KMS-11 (cell line): ENCODE data around the gene TAX1BP3.
"Not testable (repeated sequence)": the region's sequence is repeated elsewhere in the genome, so short reads cannot be mapped to it uniquely, and the experiment has no call there.

Experiments
- H2AFZ ChIP-seq: fragments of 200-600 bp; sonication (generic); 2 replicates; pipeline ENCODE4 v1.6.1; 2016; ENCODE audit warnings: antibody characterized with exemption, mixed run types, low read depth
- H3K27ac ChIP-seq: fragments of 200-600 bp; sonication (generic); 2 replicates; pipeline ENCODE4 v1.6.1; 2016; ENCODE audit warnings: mild to moderate bottlenecking, mixed run types
- H3K27me3 ChIP-seq: fragments of 200-600 bp; sonication (generic); 2 replicates; pipeline ENCODE4 v1.6.1; 2017; ENCODE audit warnings: mild to moderate bottlenecking, low read depth, mixed run types, moderate library complexity; ENCODE audit not compliant: insufficient read depth
- H3K36me3 ChIP-seq: fragments of 200-600 bp; sonication (generic); 2 replicates; pipeline ENCODE4 v1.6.1; 2017; ENCODE audit warnings: mild to moderate bottlenecking, mixed run types; ENCODE audit not compliant: insufficient read depth
- H3K4me1 ChIP-seq: fragments of 200-600 bp; sonication (generic); 2 replicates; pipeline ENCODE4 v1.6.1; 2016; ENCODE audit warnings: mild to moderate bottlenecking, low read depth, mixed run types; ENCODE audit not compliant: poor library complexity, severe bottlenecking
- H3K4me2 ChIP-seq: fragments of 200-600 bp; sonication (generic); 2 replicates; pipeline ENCODE4 v1.7.0; 2016; ENCODE audit warnings: mild to moderate bottlenecking, mixed run types
- H3K4me3 ChIP-seq: fragments of 200-600 bp; sonication (generic); IDR thresholded peaks from 2 replicates; pipeline ENCODE4 v1.6.1; 2017; ENCODE audit warnings: low read depth, low read length, mixed read lengths; ENCODE audit not compliant: insufficient read depth
- H3K79me2 ChIP-seq: fragments of 200-600 bp; sonication (generic); 2 replicates; pipeline ENCODE4 v1.6.1; 2016; ENCODE audit warnings: low read depth, mixed run types; ENCODE audit not compliant: insufficient read depth
- H3K9ac ChIP-seq: fragments of 200-600 bp; sonication (generic); 2 replicates; pipeline ENCODE4 v1.6.1; 2016; ENCODE audit warnings: mild to moderate bottlenecking, mixed run types
- H4K20me1 ChIP-seq: fragments of 200-600 bp; sonication (generic); 2 replicates; pipeline ENCODE4 v1.6.1; 2016; ENCODE audit warnings: mild to moderate bottlenecking, mixed run types; ENCODE audit not compliant: insufficient read depth
- CTCF ChIP-seq: fragments of 200-600 bp; sonication (generic); conservative IDR thresholded peaks from 2 replicates; pipeline ENCODE4 v1.6.1; 2017; ENCODE audit warnings: low read depth, mild to moderate bottlenecking, antibody characterized with exemption, low read length, moderate library complexity, mixed read lengths

The TAX1BP3 gene

GRCh38 chr17:3708366-3708765 is 40.0 kb upstream of the TAX1BP3 start:
- Histone ChIP-seq H3K4me1 (peaks cover 48% of the 10 kb centered on the region), H3K4me3 (no peak overlapping the region), H3K4me2 (no peak overlapping the region), H4K20me1 (no peaks in the 10 kb centered on the region), H3K36me3 (no peaks in the 10 kb centered on the region), H3K27ac (no peak overlapping the region), H3K9ac (no peak overlapping the region), H3K27me3 (no peaks in the 10 kb centered on the region), H3K79me2 (no peaks in the 10 kb centered on the region), H2AFZ (no peak overlapping the region)
- no peak for TF ChIP-seq CTCF

- not testable (repeated sequence) for H3K9ac ChIP-seq, H3K4me2 ChIP-seq, H3K36me3 ChIP-seq, H4K20me1 ChIP-seq, H3K4me3 ChIP-seq, H3K79me2 ChIP-seq, H3K27me3 ChIP-seq, H2AFZ ChIP-seq, H3K27ac ChIP-seq
- H3K4me1 ChIP-seq = peaks cover 26% of the 10 kb centered on the region
These were observed 37.3 kb upstream of the TAX1BP3 start for GRCh38 chr17:3705718-3705984.

GRCh38 chr17:3704931-3705717 is 36.7 kb upstream of the TAX1BP3 start:
- no peak for TF ChIP-seq CTCF

GRCh38 chr17:3702041-3702539 is 33.7 kb upstream of the TAX1BP3 start:
- H3K79me2 ChIP-seq, H3K36me3 ChIP-seq, H2AFZ ChIP-seq, H3K4me1 ChIP-seq, H3K27me3 ChIP-seq, H3K4me2 ChIP-seq, H4K20me1 ChIP-seq, H3K27ac ChIP-seq, H3K4me3 ChIP-seq, H3K9ac ChIP-seq: not testable (repeated sequence)

More at GRCh38 chr17:3704931-3705717, 36.7 kb upstream of the TAX1BP3 start:
- H3K79me2 ChIP-seq = no peaks in the 10 kb centered on the region
- peaks cover 20% of the 10 kb centered on the region for H3K4me1 ChIP-seq
- H3K27ac ChIP-seq = no peak overlapping the region
- no peaks in the 10 kb centered on the region for H3K27me3 ChIP-seq
- no peak overlapping the region for H3K9ac ChIP-seq
- H3K4me3 ChIP-seq = no peak overlapping the region
- no peak overlapping the region for H2AFZ ChIP-seq
- H3K4me2 ChIP-seq = no peak overlapping the region
- no peaks in the 10 kb centered on the region for H3K36me3 ChIP-seq
- H4K20me1 ChIP-seq = no peaks in the 10 kb centered on the region

- no peaks in the 10 kb centered on the region for H3K27me3 ChIP-seq
- no peaks in the 10 kb centered on the region for H3K4me1 ChIP-seq
- H3K79me2 ChIP-seq = no peaks in the 10 kb centered on the region
- H3K36me3 ChIP-seq = no peaks in the 10 kb centered on the region
- H3K27ac ChIP-seq = no peak overlapping the region
- H3K9ac ChIP-seq = no peak overlapping the region
- H3K4me2 ChIP-seq = no peak overlapping the region
- no peak overlapping the region for H2AFZ ChIP-seq
- no peak for TF ChIP-seq CTCF
- H4K20me1 ChIP-seq = no peaks in the 10 kb centered on the region
- H3K4me3 ChIP-seq = no peak overlapping the region
These were observed 31.6 kb upstream of the TAX1BP3 start for GRCh38 chr17:3699951-3700350.
